H9 (cell line): ENCODE data around the gene TMEM181. TPM values are rescaled to one million over a fixed set of nuclear protein-coding genes. Genes with fewer than 3 reads are reported as not detected.

Experiments
- DNase-seq: peaks from one replicate; pipeline ENCODE4 v3.0.0-alpha.2; 2017
- H2AFZ ChIP-seq: one replicate; pipeline ENCODE4 v1.6.1; 2013; ENCODE audit warnings: mild to moderate bottlenecking, low read length, control low read depth, moderate library complexity
- H2AK5ac ChIP-seq: 2 replicates; pipeline ENCODE4 v1.6.1; 2013; ENCODE audit warnings: low read length, control low read depth, mixed read lengths; ENCODE audit not compliant: insufficient read length
- H2BK120ac ChIP-seq: one replicate; pipeline ENCODE4 v1.6.1; 2013; ENCODE audit warnings: low read depth, mild to moderate bottlenecking, low read length, control low read depth, inconsistent platforms; ENCODE audit not compliant: poor library complexity, severe bottlenecking
- H2BK12ac ChIP-seq: 2 replicates; pipeline ENCODE4 v1.6.1; 2013; ENCODE audit warnings: low read length, control low read depth, mixed read lengths, low read depth; ENCODE audit not compliant: insufficient read length
- H2BK15ac ChIP-seq: 2 replicates; pipeline ENCODE4 v1.6.1; 2013; ENCODE audit warnings: low read depth, low read length, control low read depth
- H2BK20ac ChIP-seq: one replicate; pipeline ENCODE4 v1.6.1; 2013; ENCODE audit warnings: low read depth, mild to moderate bottlenecking, low read length, control low read depth, inconsistent platforms; ENCODE audit not compliant: poor library complexity, severe bottlenecking
- H2BK5ac ChIP-seq: 2 replicates; pipeline ENCODE4 v1.6.1; 2013; ENCODE audit warnings: low read length, control low read depth, mixed read lengths; ENCODE audit not compliant: insufficient read length
- H3K14ac ChIP-seq: 2 replicates; pipeline ENCODE4 v1.6.1; 2013; ENCODE audit warnings: low read length, control low read depth; ENCODE audit not compliant: insufficient read depth
- H3K18ac ChIP-seq: 2 replicates; pipeline ENCODE4 v1.6.1; 2013; ENCODE audit warnings: low read depth, mild to moderate bottlenecking, mixed read lengths, low read length, control low read depth; ENCODE audit not compliant: insufficient read length
- H3K23ac ChIP-seq: 2 replicates; pipeline ENCODE4 v1.6.1; 2013; ENCODE audit warnings: low read length, control low read depth, mixed read lengths, low read depth; ENCODE audit not compliant: insufficient read length
- H3K23me2 ChIP-seq: 2 replicates; pipeline ENCODE4 v1.6.1; 2013; ENCODE audit warnings: low read depth, mild to moderate bottlenecking, mixed read lengths, low read length, control low read depth; ENCODE audit not compliant: insufficient read length, poor library complexity, severe bottlenecking
- H3K27ac ChIP-seq: 2 replicates; pipeline ENCODE4 v1.5.1; 2013; ENCODE audit warnings: low read length, control low read depth, mixed read lengths, low read depth; ENCODE audit not compliant: insufficient read length
- H3K27me3 ChIP-seq: 2 replicates; pipeline ENCODE4 v1.6.1; 2013; ENCODE audit warnings: low read length, control low read depth, inconsistent platforms; ENCODE audit not compliant: insufficient read depth
- H3K4ac ChIP-seq: 2 replicates; pipeline ENCODE4 v1.6.1; 2013; ENCODE audit warnings: low read depth, mild to moderate bottlenecking, control low read depth, inconsistent platforms, low read length, moderate library complexity
- H3K4me1 ChIP-seq: 2 replicates; pipeline ENCODE4 v1.6.1; 2013; ENCODE audit warnings: low read length, control low read depth, inconsistent platforms; ENCODE audit not compliant: insufficient read depth
- H3K4me2 ChIP-seq: 2 replicates; pipeline ENCODE4 v1.6.1; 2013; ENCODE audit warnings: low read length, control low read depth, mixed read lengths; ENCODE audit not compliant: insufficient read length, insufficient read depth
- H3K56ac ChIP-seq: 2 replicates; pipeline ENCODE4 v1.6.1; 2013; ENCODE audit warnings: low read depth, mild to moderate bottlenecking, mixed read lengths, low read length, control low read depth; ENCODE audit not compliant: insufficient read length
- H3K79me1 ChIP-seq: 2 replicates; pipeline ENCODE4 v1.6.1; 2013; ENCODE audit warnings: low read depth, mild to moderate bottlenecking, moderate library complexity, low read length, control low read depth, inconsistent platforms; ENCODE audit not compliant: insufficient read depth, poor library complexity, severe bottlenecking
- H3K79me2 ChIP-seq: 2 replicates; pipeline ENCODE4 v1.6.1; 2013; ENCODE audit warnings: low read length, control low read depth, inconsistent platforms; ENCODE audit not compliant: insufficient read depth
- H3K9ac ChIP-seq: 2 replicates; pipeline ENCODE4 v1.6.1; 2013; ENCODE audit warnings: low read length, control low read depth, mixed read lengths; ENCODE audit not compliant: insufficient read length; ENCODE audit errors: extremely low read depth
- H3K9me3 ChIP-seq: one replicate; pipeline ENCODE4 v1.6.1; 2013; ENCODE audit warnings: low read depth, low read length, inconsistent platforms; ENCODE audit not compliant: control insufficient read depth
- H3T11ph ChIP-seq: one replicate; pipeline ENCODE4 v1.6.1; 2013; ENCODE audit warnings: mild to moderate bottlenecking, low read length, control low read depth, inconsistent platforms
- H4K20me1 ChIP-seq: one replicate; pipeline ENCODE4 v1.6.1; 2013; ENCODE audit not compliant: control insufficient read depth, insufficient read length, insufficient read depth
- H4K5ac ChIP-seq: 2 replicates; pipeline ENCODE4 v1.6.1; 2013; ENCODE audit warnings: low read depth, mild to moderate bottlenecking, mixed read lengths, low read length, control low read depth; ENCODE audit not compliant: insufficient read length
- H4K8ac ChIP-seq: replicated peaks from 2 replicates; pipeline ENCODE4 v1.6.1; 2013; ENCODE audit warnings: low read length, control low read depth, mixed read lengths, low read depth; ENCODE audit not compliant: insufficient read length
- H4K91ac ChIP-seq: 2 replicates; pipeline ENCODE4 v1.6.1; 2013; ENCODE audit warnings: low read depth, mild to moderate bottlenecking, moderate library complexity, mixed read lengths, low read length, control low read depth; ENCODE audit not compliant: insufficient read length
- H3K27ac Mint-ChIP-seq, 3 experiments: 2 replicates in 2 of 3; 3 replicates in 1 of 3; pipeline ENCODE4 v1.8.0; 2020 to 2021; ENCODE audit warnings: mixed read lengths in 3 of 3, mild to moderate bottlenecking in 1 of 3, moderate library complexity in 1 of 3
- H3K27me3 Mint-ChIP-seq: 2 replicates; pipeline ENCODE4 v1.8.0; 2021; ENCODE audit warnings: low read depth, mild to moderate bottlenecking, moderate library complexity, mixed read lengths
- H3K36me3 Mint-ChIP-seq, 3 experiments: 2 replicates in 2 of 3; 3 replicates in 1 of 3; pipeline ENCODE4 v1.8.0; 2020 to 2021; ENCODE audit warnings: low read depth in 3 of 3, mixed read lengths in 3 of 3; ENCODE audit not compliant: insufficient read depth in 1 of 3
- H3K4me1 Mint-ChIP-seq, 2 experiments: 2 replicates each; pipeline ENCODE4 v1.8.0; 2020; ENCODE audit warnings: mixed read lengths in 2 of 2
- H3K4me3 Mint-ChIP-seq, 2 experiments: 2 replicates in 1 of 2; 3 replicates in 1 of 2; pipeline ENCODE4 v1.8.0; 2020 to 2021; ENCODE audit warnings: mild to moderate bottlenecking in 2 of 2, mixed read lengths in 2 of 2, moderate library complexity in 1 of 2
- H3K9me3 Mint-ChIP-seq, 2 experiments: 2 replicates in 1 of 2; 3 replicates in 1 of 2; pipeline ENCODE4 v1.8.0; 2020; ENCODE audit warnings: mild to moderate bottlenecking in 2 of 2, mixed read lengths in 2 of 2, moderate library complexity in 1 of 2
- WGBS: extraction: QIAGEN DNeasy Blood & Tissue Kit; methylation state at CpG from one replicate; pipeline ENCODE4 v1.1.7; 2013; ENCODE audit warnings: missing lambda C conversion rate, low lambda C conversion rate, mixed read lengths; ENCODE audit not compliant: insufficient read length; ENCODE audit errors: extremely low coverage; 5-methylcytosine and 5-hydroxymethylcytosine counted together
- total RNA-seq: library from RNA; stranded (reverse); gene quantifications from 2 replicates; pipeline ENCODE4 v1.2.1, GENCODE V29; 2021
- TF ChIP-seq, protein P1 (sequence below): fragments of 200-600 bp; sonication (generic); conservative IDR thresholded peaks from 3 replicates; pipeline ENCODE4 v1.8.0; 2021; ENCODE audit warnings: antibody characterized with exemption, mild to moderate bottlenecking

TMEM181 gene
- total RNA-seq, 1 experiment from 2014 or later, result 24.4 TPM

DNA sequence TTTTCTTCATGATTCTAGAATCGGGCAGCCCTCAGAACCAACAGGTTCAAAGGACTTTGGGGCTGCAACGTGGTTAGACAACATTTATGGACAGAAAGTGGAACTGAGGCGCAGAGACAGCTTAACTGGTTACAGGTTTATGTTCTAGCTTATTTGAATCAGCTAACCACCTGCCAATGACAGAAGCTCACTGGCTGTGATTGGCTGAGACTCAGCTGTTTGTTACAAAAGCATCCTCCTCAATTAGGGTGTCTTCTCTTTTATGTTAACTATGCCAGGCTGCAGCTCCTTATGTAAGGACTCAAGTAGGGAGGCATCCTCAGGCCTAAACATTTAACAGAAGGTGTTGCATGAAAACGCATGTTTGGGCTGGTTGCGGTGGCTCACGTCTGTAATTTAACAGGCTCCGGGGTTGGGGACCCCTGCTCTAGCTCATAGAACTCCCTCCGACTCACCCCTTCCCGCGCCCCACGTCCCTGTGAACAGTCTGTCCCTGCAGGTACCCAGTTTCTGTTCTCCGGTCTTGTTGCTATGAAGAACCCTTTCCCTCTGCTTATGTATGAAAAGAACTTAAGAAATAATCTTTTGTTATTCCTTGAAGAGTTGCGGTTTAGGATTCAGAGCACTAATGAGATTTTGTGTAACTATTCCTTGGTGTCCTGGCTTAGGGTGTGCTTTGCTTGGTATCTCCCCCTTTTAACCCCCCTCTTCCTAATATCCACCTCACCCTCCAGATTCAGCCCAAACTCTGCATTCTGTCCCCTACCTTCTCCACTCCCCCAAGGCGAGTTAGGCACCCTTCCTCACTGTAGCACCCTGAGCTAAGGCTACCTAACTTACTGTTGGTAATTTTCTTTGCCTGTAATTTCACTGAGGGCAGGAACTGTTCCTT, 1.2 kb upstream of the TMEM181 start:
- Histone ChIP-seq H2AFZ (no peak overlapping the region), H3K4ac (no peak overlapping the region), H4K8ac (no peak overlapping the region), H3K9ac (no peak overlapping the region), H3K56ac (no peak overlapping the region), H4K5ac (no peak overlapping the region), H3K79me1 (no peaks in the 10 kb centered on the region), H3K27me3 (no peaks in the 10 kb centered on the region), H3K18ac (no peak overlapping the region), H4K91ac (no peak overlapping the region), H2BK15ac (no peak overlapping the region), H2BK120ac (no peak overlapping the region), H3K9me3 (no peaks in the 10 kb centered on the region), H3K4me1 (peaks cover 7% of the 10 kb centered on the region; the same call in 1 of the 2 replicates), H3K23ac (no peak overlapping the region), H3K79me2 (peaks cover 20% of the 10 kb centered on the region; the same call in 1 of the 2 replicates), H3T11ph (no peak overlapping the region), H2BK20ac (no peak overlapping the region), H4K20me1 (no peaks in the 10 kb centered on the region), H2BK5ac (no peak overlapping the region), H3K27ac (no peak overlapping the region), H2AK5ac (no peak overlapping the region), H3K14ac (no peak overlapping the region), H3K4me2 (peak overlapping the region; percentile 69), H3K23me2 (peaks cover 4% of the 10 kb centered on the region), H2BK12ac (no peak overlapping the region)
- Mint-ChIP-seq H3K27ac (no peak overlapping the region), H3K36me3 (peaks cover 0 to 6% (median 0%) of the 10 kb centered on the region in 3 experiments; a peak in 3 of 7 replicates), H3K4me3 (peak overlapping the region; percentile 74 to 86), H3K27me3 (no peaks in the 10 kb centered on the region), H3K4me1 (peaks cover 26 to 29% of the 10 kb centered on the region in 2 experiments), H3K9me3 (no peaks in the 10 kb centered on the region)
- TF ChIP-seq, protein P1, sequence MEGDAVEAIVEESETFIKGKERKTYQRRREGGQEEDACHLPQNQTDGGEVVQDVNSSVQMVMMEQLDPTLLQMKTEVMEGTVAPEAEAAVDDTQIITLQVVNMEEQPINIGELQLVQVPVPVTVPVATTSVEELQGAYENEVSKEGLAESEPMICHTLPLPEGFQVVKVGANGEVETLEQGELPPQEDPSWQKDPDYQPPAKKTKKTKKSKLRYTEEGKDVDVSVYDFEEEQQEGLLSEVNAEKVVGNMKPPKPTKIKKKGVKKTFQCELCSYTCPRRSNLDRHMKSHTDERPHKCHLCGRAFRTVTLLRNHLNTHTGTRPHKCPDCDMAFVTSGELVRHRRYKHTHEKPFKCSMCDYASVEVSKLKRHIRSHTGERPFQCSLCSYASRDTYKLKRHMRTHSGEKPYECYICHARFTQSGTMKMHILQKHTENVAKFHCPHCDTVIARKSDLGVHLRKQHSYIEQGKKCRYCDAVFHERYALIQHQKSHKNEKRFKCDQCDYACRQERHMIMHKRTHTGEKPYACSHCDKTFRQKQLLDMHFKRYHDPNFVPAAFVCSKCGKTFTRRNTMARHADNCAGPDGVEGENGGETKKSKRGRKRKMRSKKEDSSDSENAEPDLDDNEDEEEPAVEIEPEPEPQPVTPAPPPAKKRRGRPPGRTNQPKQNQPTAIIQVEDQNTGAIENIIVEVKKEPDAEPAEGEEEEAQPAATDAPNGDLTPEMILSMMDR, result no peak
- no CpG with 5 or more reads among the region's 14 CpGs for WGBS
- no peak for DNase-seq
